Endodermal cell (in vitro differentiated cells): ENCODE results near the gene GPR25. TPM values are rescaled to one million over a fixed set of nuclear protein-coding genes. Genes with fewer than 3 reads are reported as not detected.

ENCODE experiments used
- DNase-seq: peaks from one replicate; pipeline ENCODE4 v3.0.0-alpha.2; 2017
- H3K27ac ChIP-seq: 2 replicates; pipeline ENCODE4 v1.5.1; 2013; ENCODE audit warnings: mild to moderate bottlenecking, low read depth, low read length, moderate library complexity
- H3K27me3 ChIP-seq: 2 replicates; pipeline ENCODE4 v1.6.1; 2013; ENCODE audit warnings: mild to moderate bottlenecking, low read length, moderate library complexity; ENCODE audit not compliant: insufficient read depth, control insufficient read depth, poor library complexity, severe bottlenecking
- H3K36me3 ChIP-seq: 2 replicates; pipeline ENCODE4 v1.7.0; 2013; ENCODE audit warnings: mild to moderate bottlenecking, low read length, moderate library complexity; ENCODE audit not compliant: control insufficient read depth, insufficient read depth
- H3K4me1 ChIP-seq: one replicate; pipeline ENCODE4 v1.7.0; 2013; ENCODE audit warnings: low read length; ENCODE audit not compliant: control insufficient read depth, insufficient read depth
- H3K4me3 ChIP-seq: 2 replicates; pipeline ENCODE4 v1.5.1; 2013; ENCODE audit warnings: mild to moderate bottlenecking, low read length, moderate library complexity
- H3K9ac ChIP-seq: 2 replicates; pipeline ENCODE4 v1.6.1; 2013; ENCODE audit warnings: mild to moderate bottlenecking, low read length, moderate library complexity; ENCODE audit not compliant: poor library complexity, severe bottlenecking; ENCODE audit errors: extremely low read depth
- H3K9me3 ChIP-seq: 2 replicates; pipeline ENCODE4 v1.6.1; 2013; ENCODE audit warnings: mild to moderate bottlenecking, low read length, moderate library complexity; ENCODE audit not compliant: control insufficient read depth
- H3K27ac Mint-ChIP-seq: 2 replicates; pipeline ENCODE4 v1.8.0; 2020; ENCODE audit warnings: mixed read lengths
- H3K27me3 Mint-ChIP-seq: 2 replicates; pipeline ENCODE4 v1.8.0; 2021; ENCODE audit warnings: mild to moderate bottlenecking, mixed read lengths; ENCODE audit not compliant: insufficient read depth
- H3K36me3 Mint-ChIP-seq: 2 replicates; pipeline ENCODE4 v1.8.0; 2020; ENCODE audit warnings: low read depth, mixed read lengths
- H3K4me1 Mint-ChIP-seq: 2 replicates; pipeline ENCODE4 v1.8.0; 2020; ENCODE audit warnings: mixed read lengths
- H3K4me3 Mint-ChIP-seq: 2 replicates; pipeline ENCODE4 v1.8.0; 2020; ENCODE audit warnings: mild to moderate bottlenecking, moderate library complexity, mixed read lengths
- H3K9me3 Mint-ChIP-seq: 2 replicates; pipeline ENCODE4 v1.8.0; 2020; ENCODE audit warnings: mild to moderate bottlenecking, mixed read lengths
- CTCF ChIP-seq: fragments of 200-600 bp; sonication (generic); conservative IDR thresholded peaks from 2 replicates; pipeline ENCODE4 v1.5.0; 2021; ENCODE audit warnings: antibody characterized with exemption, mild to moderate bottlenecking
- WGBS, 2 experiments: methylation state at CpG; one replicate each; pipeline versions ENCODE4 v1.1.5 to v1.1.7; 2013; ENCODE audit warnings: missing lambda C conversion rate in 2 of 2, mixed read lengths in 1 of 2; ENCODE audit not compliant: insufficient coverage in 1 of 2, insufficient read length in 1 of 2; 5-methylcytosine and 5-hydroxymethylcytosine counted together
- total RNA-seq, 2 donors: library from RNA; stranded (reverse); fragmentation: NEBNext Ultra II Directional in 1 of 2; extraction: Animal tissue kit (Norgen Biotek cat#: 25700) in 1 of 2; gene quantifications; 2 replicates in 1 of 2; 3 replicates in 1 of 2; pipeline ENCODE4 v1.2.1, GENCODE V29; 2021

Gene GPR25
- total RNA-seq, 2 donors from 2014 or later, result not detected

DNA sequence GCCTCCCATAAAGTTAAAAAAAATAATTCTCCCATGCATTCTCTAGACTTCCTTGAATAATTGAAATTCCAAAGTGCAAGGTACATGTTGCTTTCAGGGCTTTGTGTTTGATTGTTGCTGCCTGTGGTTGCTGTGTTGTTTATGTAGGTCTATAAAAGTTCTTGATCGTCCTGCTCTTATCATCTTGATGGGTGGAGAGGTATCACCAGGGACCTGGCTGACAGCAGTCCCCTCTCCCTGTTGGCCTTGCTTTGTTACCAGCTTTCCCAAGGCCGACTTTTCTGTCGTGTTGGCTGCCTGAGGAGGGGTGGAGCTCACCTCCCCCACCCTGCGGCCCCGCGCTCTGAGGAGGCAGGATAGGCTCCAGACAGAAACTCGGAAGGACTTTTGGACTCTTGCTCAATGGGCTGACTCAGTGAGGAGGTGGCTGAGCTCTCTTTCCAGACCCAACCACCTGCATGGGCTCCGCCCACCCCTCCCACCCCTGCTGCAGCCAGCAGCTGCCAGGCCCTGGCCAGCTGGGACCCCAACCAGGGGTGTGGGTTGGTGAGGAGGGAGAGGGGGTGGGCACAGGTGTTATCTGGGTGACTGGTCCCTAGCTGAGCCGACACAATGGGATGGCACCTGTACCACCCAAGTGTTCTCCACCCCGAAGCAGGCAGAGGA is 23.9 kb downstream of the GPR25 start:
- Histone ChIP-seq H3K9me3 (no peaks in the 10 kb centered on the region), H3K27me3 (no peaks in the 10 kb centered on the region), H3K36me3 (peaks cover 16% of the 10 kb centered on the region), H3K4me3 (no peak overlapping the region), H3K27ac (no peak overlapping the region), H3K9ac (peak overlapping the region; percentile 3), H3K4me1 (peaks cover 44% of the 10 kb centered on the region)
- no peak for TF ChIP-seq CTCF
- WGBS, 2 experiments, result 45 to 79% methylated on average over 2 to 10 of the region's 10 CpGs
- peaks cover 52% of the 10 kb centered on the region for H3K4me1 Mint-ChIP-seq
- peak overlapping the region; percentile 88 for H3K27ac Mint-ChIP-seq
- peak; percentile 56 for DNase-seq
- H3K4me3 Mint-ChIP-seq, result peak overlapping the region; percentile 93
- H3K9me3 Mint-ChIP-seq, result no peaks in the 10 kb centered on the region
- peaks cover 35% of the 10 kb centered on the region for H3K36me3 Mint-ChIP-seq
- no peaks in the 10 kb centered on the region for H3K27me3 Mint-ChIP-seq

DNA sequence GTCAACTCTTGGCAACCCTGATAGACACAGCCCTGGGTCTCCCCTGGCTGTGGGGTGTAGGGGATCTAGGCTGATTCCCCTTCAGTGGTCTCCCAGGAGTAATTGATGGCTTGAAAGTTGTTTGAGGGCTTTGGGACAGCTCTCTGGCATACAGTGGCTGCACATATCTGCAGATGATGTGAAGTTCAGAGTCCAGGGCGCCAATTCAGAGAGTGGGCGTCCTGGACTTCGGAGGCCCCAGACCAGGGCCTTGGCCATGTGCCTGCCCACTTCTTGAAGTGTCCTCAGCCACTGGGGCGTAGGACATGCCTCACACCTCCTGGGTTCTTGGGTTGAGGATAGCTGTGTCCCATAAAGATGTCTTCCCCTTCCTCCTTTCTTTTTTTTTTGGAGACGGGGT is 24.5 kb downstream of the GPR25 start:
- no peak overlapping the region for H3K27ac ChIP-seq
- peaks cover 44% of the 10 kb centered on the region for H3K4me1 ChIP-seq
- Mint-ChIP-seq H3K9me3 (no peaks in the 10 kb centered on the region), H3K27me3 (no peaks in the 10 kb centered on the region), H3K27ac (peak overlapping the region; percentile 58), H3K36me3 (peaks cover 41% of the 10 kb centered on the region), H3K4me1 (peaks cover 52% of the 10 kb centered on the region), H3K4me3 (no peak overlapping the region)
- 83 to 93% methylated on average over 3 to 5 of the region's 5 CpGs for WGBS, 2 experiments
- H3K4me3 ChIP-seq, result no peak overlapping the region
- no peaks in the 10 kb centered on the region for H3K9me3 ChIP-seq
- no peak for DNase-seq
- TF ChIP-seq CTCF, result no peak
- no peak overlapping the region for H3K9ac ChIP-seq
- H3K36me3 ChIP-seq, result peaks cover 21% of the 10 kb centered on the region
- no peaks in the 10 kb centered on the region for H3K27me3 ChIP-seq

DNA sequence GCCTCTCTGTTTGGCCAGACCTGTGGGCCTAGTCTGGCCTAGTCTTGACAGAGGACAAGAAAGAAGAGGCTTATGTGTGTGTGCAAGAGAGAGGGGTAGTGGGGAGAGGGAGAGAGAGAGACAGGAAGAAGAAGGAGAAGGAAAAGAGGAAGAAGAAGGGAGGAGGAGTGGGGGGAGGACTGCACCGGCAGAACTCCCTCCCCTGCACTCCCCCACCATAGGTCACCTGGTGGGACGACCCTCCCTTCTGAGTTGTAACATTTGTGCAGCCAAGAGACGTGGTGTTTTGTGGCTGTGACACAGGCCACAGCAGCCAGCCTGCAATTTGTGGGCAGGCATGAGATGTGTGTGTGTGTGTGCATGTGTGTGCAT is 26.2 kb downstream of the GPR25 start:
- Histone ChIP-seq H3K36me3 (peaks cover 30% of the 10 kb centered on the region), H3K4me3 (no peak overlapping the region), H3K9ac (no peak overlapping the region), H3K9me3 (no peaks in the 10 kb centered on the region), H3K4me1 (peaks cover 30% of the 10 kb centered on the region), H3K27me3 (no peaks in the 10 kb centered on the region), H3K27ac (no peak overlapping the region)
- peak overlapping the region; percentile 39 for H3K27ac Mint-ChIP-seq
- 93% methylated on average over 3 of the region's 3 CpGs; no CpG with 5 or more reads in 1 of the 2 experiments for WGBS, 2 experiments
- TF ChIP-seq CTCF, result no peak
- H3K4me3 Mint-ChIP-seq, result no peak overlapping the region
- H3K4me1 Mint-ChIP-seq, result peaks cover 38% of the 10 kb centered on the region
- H3K36me3 Mint-ChIP-seq, result peaks cover 54% of the 10 kb centered on the region
- no peaks in the 10 kb centered on the region for H3K27me3 Mint-ChIP-seq
- H3K9me3 Mint-ChIP-seq, result no peaks in the 10 kb centered on the region
- DNase-seq, result no peak
